PC-3 (cell line): ENCODE data around the gene LRCOL1. TPM values are rescaled to one million over a fixed set of nuclear protein-coding genes. Genes with fewer than 3 reads are reported as not detected.

Experiments
- ATAC-seq: fragments of 200-7000 bp; cut with Tn5 transposase; 2 replicates; pipeline ENCODE4 v1.9.1; 2020; ENCODE audit warnings: mild to moderate bottlenecking, moderate library complexity
- BruUV-seq: library from RNA; stranded (reverse); fragments of 400-500 nt; replicated peaks from 2 replicates; lab custom pipeline; 2021; lab: Mats Ljungman, UMichigan
- CTCF ChIA-PET: fragments of 300-600 bp; sonication (Branson Sonifier 250); formaldehyde crosslinking; loops from one replicate; lab custom pipeline; 2022; ENCODE audit warnings: antibody characterized with exemption; lab: Charles Lee
- POLR2A ChIA-PET: fragments of 300-600 bp; sonication (Branson Sonifier 250); formaldehyde crosslinking; loops from one replicate; lab custom pipeline; 2022; ENCODE audit warnings: antibody characterized with exemption; ENCODE audit not compliant: unreplicated experiment; lab: Charles Lee
- DNase-seq: peaks from one replicate; pipeline ENCODE4 v3.0.0-alpha.2; 2015
- H2AFZ ChIP-seq: fragments of 300-600 bp; sonication (generic); 2 replicates; pipeline ENCODE4 v1.6.0; 2016; ENCODE audit warnings: antibody characterized with exemption, low read length
- H3F3A ChIP-seq: fragments of 300-600 bp; sonication (generic); one replicate; pipeline ENCODE4 v1.6.0; 2017; ENCODE audit warnings: antibody characterized with exemption, low read length, control low read depth, mild to moderate bottlenecking; ENCODE audit not compliant: unreplicated experiment
- H3K27ac ChIP-seq: fragments of 300-600 bp; sonication (generic); 2 replicates; pipeline ENCODE4 v1.5.1; 2016; ENCODE audit warnings: mild to moderate bottlenecking, low read length
- H3K27me3 ChIP-seq: fragments of 300-600 bp; sonication (generic); 2 replicates; pipeline ENCODE4 v1.6.1; 2016; ENCODE audit warnings: low read length, mixed read lengths
- H3K36me3 ChIP-seq: fragments of 300-600 bp; sonication (generic); 2 replicates; pipeline ENCODE4 v1.6.1; 2016; ENCODE audit warnings: low read depth, mixed run types, low read length, mixed read lengths
- H3K4me1 ChIP-seq: fragments of 300-600 bp; sonication (generic); 2 replicates; pipeline ENCODE4 v1.5.1; 2016; ENCODE audit warnings: low read length; ENCODE audit not compliant: insufficient read depth
- H3K4me2 ChIP-seq: fragments of 300-600 bp; sonication (generic); 2 replicates; pipeline ENCODE4 v1.6.0; 2016; ENCODE audit warnings: low read length
- H3K4me3 ChIP-seq: fragments of 300-600 bp; sonication (generic); 2 replicates; pipeline ENCODE4 v1.5.1; 2016; ENCODE audit warnings: mild to moderate bottlenecking, low read length, mixed read lengths
- H3K79me2 ChIP-seq: fragments of 300-600 bp; sonication (generic); 2 replicates; pipeline ENCODE4 v1.6.1; 2017; ENCODE audit warnings: low read length, mixed read lengths
- H3K9ac ChIP-seq: fragments of 300-600 bp; sonication (generic); 2 replicates; pipeline ENCODE4 v1.6.0; 2016; ENCODE audit warnings: mild to moderate bottlenecking, low read length
- H3K9me2 ChIP-seq: fragments of 300-600 bp; sonication (generic); replicated peaks from 2 replicates; pipeline ENCODE4 v1.6.1; 2016; ENCODE audit warnings: mixed run types, low read length, mixed read lengths
- H3K9me3 ChIP-seq: fragments of 300-600 bp; sonication (generic); 2 replicates; pipeline ENCODE4 v1.6.1; 2016; ENCODE audit warnings: low read length, mixed read lengths
- H4K20me1 ChIP-seq: fragments of 300-600 bp; sonication (generic); 2 replicates; pipeline ENCODE4 v1.6.1; 2016; ENCODE audit warnings: low read length, mixed read lengths
- EZH2 ChIP-seq: fragments of 300-600 bp; sonication (generic); IDR thresholded peaks from one replicate; pipeline ENCODE4 v1.6.1; 2017; ENCODE audit warnings: antibody characterized with exemption, mild to moderate bottlenecking, low read length; ENCODE audit not compliant: unreplicated experiment
- EZH2phosphoT487 ChIP-seq: fragments of 300-600 bp; sonication (generic); IDR thresholded peaks from 2 replicates; pipeline ENCODE4 v1.6.1; 2018; ENCODE audit warnings: mild to moderate bottlenecking, antibody characterized with exemption, low read length, borderline replicate concordance
- intact Hi-C: fragments of 100-400 bp; cut with micrococcal nuclease; formaldehyde crosslinking; loops from 2 replicates; pipeline ENCODE4 v1.9.0; 2023
- total RNA-seq: library from RNA; depleted of rRNA; stranded (reverse); fragments of >200 nt; gene quantifications from 2 replicates; pipeline ENCODE4 v1.2.3, GENCODE V29; 2014
- TF ChIP-seq, protein P1 (sequence below): fragments of 300-600 bp; sonication (generic); conservative IDR thresholded peaks from 2 replicates; pipeline ENCODE4 v1.5.1; 2017; ENCODE audit warnings: antibody characterized with exemption, low read depth, mild to moderate bottlenecking, low read length

Gene LRCOL1
- total RNA-seq, 1 experiment from 2014 or later: not detected

DNA sequence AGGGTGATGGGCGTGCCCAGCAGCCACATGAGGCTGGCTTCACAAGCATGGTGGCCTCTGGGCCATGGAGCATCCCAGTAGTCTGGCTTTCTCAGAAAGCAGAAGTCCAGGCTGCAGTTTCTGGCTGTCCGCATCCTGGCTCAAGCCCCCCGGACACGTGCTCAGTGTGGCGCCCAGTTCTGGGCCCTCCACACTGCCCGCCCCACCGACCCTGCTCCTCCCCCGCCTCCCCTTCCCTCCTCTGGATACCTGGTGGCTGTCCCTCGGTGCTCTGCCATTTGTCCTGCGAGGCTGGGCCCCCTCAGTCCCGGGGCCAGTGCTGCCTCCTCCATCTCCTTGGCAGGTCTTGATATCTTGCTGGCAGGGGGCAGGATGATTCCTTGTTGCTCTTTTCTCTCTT lies 31.6 kb downstream of the LRCOL1 start:
- ATAC-seq (no peak), DNase-seq (no peak)
- Histone ChIP-seq H4K20me1 (no peaks in the 10 kb centered on the region), H3K9ac (no peak overlapping the region), H3K4me3 (no peak overlapping the region), H3K4me2 (no peak overlapping the region), H2AFZ (no peak overlapping the region), H3K79me2 (no peaks in the 10 kb centered on the region), H3K27me3 (no peaks in the 10 kb centered on the region), H3K4me1 (no peaks in the 10 kb centered on the region), H3K9me3 (no peaks in the 10 kb centered on the region), H3F3A (no peaks in the 10 kb centered on the region), H3K9me2 (no peaks in the 10 kb centered on the region), H3K36me3 (peaks cover 17% of the 10 kb centered on the region), H3K27ac (no peak overlapping the region)
- ChIA-PET POLR2A (no interaction called here), CTCF (no interaction called here)
- BruUV-seq: no TSS peak
- intact Hi-C loops: no loop called here
- no peak for TF ChIP-seq EZH2
- TF ChIP-seq EZH2phosphoT487: no peak
- TF ChIP-seq, protein P1, sequence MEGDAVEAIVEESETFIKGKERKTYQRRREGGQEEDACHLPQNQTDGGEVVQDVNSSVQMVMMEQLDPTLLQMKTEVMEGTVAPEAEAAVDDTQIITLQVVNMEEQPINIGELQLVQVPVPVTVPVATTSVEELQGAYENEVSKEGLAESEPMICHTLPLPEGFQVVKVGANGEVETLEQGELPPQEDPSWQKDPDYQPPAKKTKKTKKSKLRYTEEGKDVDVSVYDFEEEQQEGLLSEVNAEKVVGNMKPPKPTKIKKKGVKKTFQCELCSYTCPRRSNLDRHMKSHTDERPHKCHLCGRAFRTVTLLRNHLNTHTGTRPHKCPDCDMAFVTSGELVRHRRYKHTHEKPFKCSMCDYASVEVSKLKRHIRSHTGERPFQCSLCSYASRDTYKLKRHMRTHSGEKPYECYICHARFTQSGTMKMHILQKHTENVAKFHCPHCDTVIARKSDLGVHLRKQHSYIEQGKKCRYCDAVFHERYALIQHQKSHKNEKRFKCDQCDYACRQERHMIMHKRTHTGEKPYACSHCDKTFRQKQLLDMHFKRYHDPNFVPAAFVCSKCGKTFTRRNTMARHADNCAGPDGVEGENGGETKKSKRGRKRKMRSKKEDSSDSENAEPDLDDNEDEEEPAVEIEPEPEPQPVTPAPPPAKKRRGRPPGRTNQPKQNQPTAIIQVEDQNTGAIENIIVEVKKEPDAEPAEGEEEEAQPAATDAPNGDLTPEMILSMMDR: no peak

DNA sequence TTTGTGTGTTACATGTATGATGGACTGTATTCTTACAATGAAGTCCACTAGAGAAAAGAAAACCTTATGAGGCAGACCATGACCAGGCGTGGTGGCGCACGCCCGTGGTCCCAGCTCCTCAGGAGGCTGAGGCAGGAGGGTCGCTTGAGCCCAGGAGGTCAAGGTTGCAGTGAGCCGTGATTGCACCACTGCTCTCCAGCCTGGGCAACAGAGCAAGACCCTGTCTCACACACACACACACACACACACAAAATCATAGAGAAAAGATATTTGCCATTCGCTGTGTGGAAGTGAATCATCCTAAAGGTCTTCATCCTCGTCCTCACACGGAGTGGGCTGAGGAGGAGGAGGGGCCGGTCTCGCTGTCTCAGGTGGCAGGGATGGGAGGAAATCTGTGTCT lies 32.3 kb downstream of the LRCOL1 start:
- DNase-seq (no peak), ATAC-seq (no peak)
- H3K36me3 ChIP-seq: peaks cover 19% of the 10 kb centered on the region
- no peak overlapping the region for H3K4me3 ChIP-seq
- no peaks in the 10 kb centered on the region for H3K4me1 ChIP-seq
- CTCF ChIA-PET: no interaction called here
- no peak overlapping the region for H3K4me2 ChIP-seq
- intact Hi-C loops: no loop called here
- TF ChIP-seq, protein P1: no peak
- no peak for TF ChIP-seq EZH2phosphoT487
- TF ChIP-seq EZH2: no peak
- no peak overlapping the region for H2AFZ ChIP-seq
- no peaks in the 10 kb centered on the region for H3K9me2 ChIP-seq
- H3F3A ChIP-seq: no peaks in the 10 kb centered on the region
- no peaks in the 10 kb centered on the region for H3K27me3 ChIP-seq
- H3K27ac ChIP-seq: no peak overlapping the region
- no TSS peak for BruUV-seq
- no peaks in the 10 kb centered on the region for H4K20me1 ChIP-seq
- no peak overlapping the region for H3K9ac ChIP-seq
- no peaks in the 10 kb centered on the region for H3K79me2 ChIP-seq
- POLR2A ChIA-PET: no interaction called here
- H3K9me3 ChIP-seq: no peaks in the 10 kb centered on the region

DNA sequence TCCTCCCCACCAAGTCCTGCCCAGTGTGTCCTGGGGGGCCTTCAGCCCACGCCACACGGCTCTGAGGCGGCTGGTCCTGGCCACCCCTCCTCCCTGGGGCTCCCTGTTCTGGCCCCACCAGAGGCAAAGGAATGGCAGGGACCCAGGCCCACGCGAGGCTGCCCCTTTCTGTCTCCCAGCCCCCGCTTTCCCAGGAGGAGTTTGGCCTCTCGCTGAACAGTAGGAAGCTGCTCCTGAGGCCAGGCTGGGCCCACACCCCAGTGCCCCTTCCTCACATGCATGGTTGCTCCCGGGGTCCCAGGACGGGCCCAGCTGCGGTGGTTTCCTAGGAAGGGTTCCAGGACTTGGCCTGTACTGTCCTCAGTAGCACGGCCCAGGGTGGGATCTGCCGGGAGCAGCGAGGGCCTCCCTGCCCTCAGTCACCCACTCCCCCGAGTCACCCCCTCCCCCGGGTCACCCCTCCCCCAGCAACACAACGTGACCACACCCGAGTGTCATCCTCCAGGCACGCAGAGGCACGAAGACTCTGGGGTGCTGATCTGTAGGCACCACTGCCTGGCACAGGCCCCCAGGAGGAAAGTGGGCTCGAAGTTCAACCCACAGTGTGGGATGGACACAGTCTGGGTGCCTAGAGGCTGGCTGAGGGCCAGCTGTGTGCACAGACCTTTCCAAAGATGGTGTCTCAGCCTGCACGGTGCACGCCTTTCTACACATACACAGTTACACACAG lies 33.0 kb downstream of the LRCOL1 start:
- ChIA-PET CTCF (no interaction called here), POLR2A (no interaction called here)
- intact Hi-C loops: no loop called here
- H3K4me3 ChIP-seq: no peak overlapping the region
- peaks cover 20% of the 10 kb centered on the region for H3K36me3 ChIP-seq
- no TSS peak for BruUV-seq
- H3K4me1 ChIP-seq: no peaks in the 10 kb centered on the region
- DNase-seq (no peak), ATAC-seq (no peak)
- H3K9me3 ChIP-seq: no peaks in the 10 kb centered on the region
- H3K27ac ChIP-seq: no peak overlapping the region
- no peaks in the 10 kb centered on the region for H3K9me2 ChIP-seq
- TF ChIP-seq, protein P1: no peak
- TF ChIP-seq EZH2 (no peak), EZH2phosphoT487 (no peak)
- no peak overlapping the region for H3K9ac ChIP-seq
- no peaks in the 10 kb centered on the region for H3F3A ChIP-seq
- no peak overlapping the region for H3K4me2 ChIP-seq
- H3K27me3 ChIP-seq: no peaks in the 10 kb centered on the region
- H3K79me2 ChIP-seq: no peaks in the 10 kb centered on the region
- H2AFZ ChIP-seq: no peak overlapping the region
- H4K20me1 ChIP-seq: no peaks in the 10 kb centered on the region
